Activated T-helper 1 cell treated with anti-CD3 and anti-CD28 coated beads, Interleukin-2, amount 50 U/mL, for 16 hours (primary cell): ENCODE measurements around the gene PRDM16.

Experiments used
- DNase-seq, 2 donors: peaks; one replicate each; pipeline ENCODE4 v3.0.0-alpha.2; 2020; ENCODE audit warnings: low read depth in 1 of 2, low spot score in 1 of 2

The PRDM16 gene

DNA sequence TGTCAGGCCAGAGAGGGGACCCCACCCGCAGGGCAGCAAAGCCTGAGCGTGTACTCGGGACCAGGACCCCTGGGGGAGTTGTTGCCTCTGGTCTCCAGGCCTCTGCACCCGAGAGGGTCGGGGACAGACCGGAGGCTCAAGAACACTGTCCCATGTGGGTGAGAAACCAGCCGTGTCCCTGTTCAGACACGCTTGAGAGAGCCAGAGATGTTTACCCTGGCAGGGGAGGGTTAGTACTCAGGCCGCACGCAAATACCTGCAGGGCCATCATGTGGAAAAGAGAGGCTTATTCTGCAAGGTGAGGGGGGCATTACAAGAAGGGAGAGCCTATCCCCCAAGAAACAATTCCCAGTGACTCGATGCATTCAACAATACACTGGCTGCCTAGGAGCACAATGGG, 311.5 kb downstream of the PRDM16 start:
- no peak for DNase-seq

DNA sequence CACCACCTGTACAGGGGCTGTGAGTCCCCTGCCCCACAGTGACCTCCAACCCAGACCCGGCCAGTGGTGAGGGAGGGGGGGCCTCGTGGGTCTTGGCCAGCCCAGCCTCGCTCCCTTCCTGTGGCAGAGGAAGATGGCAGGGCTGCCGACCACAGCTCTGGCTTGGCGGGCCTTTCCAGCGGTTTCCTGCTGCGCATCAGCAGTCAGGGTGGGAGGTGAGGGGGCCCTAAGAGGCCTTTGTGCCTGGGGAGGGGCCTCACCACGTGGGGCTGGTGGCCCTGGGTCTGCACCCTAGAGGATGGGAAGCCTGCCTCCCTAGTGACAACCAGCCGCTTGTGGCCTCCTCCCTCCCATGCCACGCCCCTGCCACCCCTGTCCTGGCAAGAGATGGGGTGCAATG, 312.9 kb downstream of the PRDM16 start:
- DNase-seq, result no peak

DNA sequence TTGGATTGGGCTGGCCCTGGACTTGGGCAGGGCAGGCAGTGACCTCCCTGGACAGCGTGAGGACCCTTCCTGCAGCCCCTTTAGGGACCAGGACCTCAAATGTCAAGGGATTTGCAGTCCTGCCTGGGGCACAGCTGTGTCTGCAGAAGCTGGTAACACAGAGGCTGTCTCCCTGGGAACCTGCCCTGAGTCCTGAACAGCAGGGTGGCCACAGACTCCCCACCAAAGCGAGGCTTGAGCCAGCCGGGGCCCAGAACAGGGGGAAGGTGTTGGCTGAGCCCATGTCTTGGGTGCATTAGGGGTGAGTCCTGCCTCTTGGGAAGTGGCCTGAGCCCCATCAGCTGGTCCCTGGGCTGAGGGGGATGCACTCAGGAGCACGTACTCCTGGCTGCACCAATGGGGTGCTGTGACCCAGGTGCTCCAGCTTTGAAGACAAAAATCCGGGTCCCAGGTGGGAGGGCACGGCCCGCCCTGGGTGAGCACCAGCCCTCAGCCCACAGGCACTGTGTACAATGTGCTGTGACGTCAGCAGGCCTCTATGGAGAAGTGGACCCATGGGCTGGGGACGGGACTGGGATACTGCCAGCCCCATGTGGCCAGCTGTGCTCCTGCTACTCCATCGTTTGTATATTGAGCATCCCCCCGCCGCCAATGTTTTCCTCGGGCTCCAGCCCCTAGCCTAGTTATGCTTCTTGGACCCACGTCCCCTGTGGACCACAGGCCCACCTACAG, 313.5 kb downstream of the PRDM16 start:
- DNase-seq, result no peak

DNA sequence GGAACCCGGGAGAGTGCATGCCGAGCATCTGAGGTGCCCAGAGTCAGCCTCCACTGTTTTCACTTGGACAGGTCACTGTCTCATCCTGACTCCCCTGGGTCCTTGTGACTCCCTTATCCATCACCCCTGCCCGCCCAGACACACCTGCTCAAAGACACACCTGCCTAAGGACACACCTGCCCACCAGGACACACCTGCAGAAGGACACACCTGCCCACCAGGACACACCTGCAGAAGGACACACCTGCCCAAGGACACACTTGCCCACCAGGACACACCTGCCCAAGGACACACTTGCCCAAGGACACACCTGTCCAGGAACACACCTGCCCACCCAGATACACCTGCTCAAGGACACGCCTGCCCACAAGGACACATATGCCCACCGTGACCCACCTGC, 314.7 kb downstream of the PRDM16 start:
- no peak for DNase-seq

DNA sequence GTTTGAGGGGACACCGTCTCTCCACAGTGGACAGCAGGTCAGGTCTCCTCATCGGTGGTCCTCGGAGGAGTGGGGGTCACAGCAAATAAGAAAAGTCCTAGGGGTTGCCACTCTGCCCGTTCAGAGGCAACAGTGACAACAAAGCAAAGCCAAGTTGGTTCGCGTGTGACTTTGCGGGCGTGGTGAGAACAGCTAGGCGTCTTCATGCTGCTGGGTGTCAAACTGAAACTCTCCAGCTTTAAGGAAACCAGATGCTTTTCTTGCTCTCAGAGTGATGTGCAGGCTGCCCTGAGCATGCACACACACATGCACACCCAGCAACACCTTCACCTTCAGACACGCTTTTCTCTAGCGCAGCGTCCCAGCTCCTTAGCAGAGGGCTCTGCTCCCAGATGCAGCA, 315.4 kb downstream of the PRDM16 start:
- no peak for DNase-seq

DNA sequence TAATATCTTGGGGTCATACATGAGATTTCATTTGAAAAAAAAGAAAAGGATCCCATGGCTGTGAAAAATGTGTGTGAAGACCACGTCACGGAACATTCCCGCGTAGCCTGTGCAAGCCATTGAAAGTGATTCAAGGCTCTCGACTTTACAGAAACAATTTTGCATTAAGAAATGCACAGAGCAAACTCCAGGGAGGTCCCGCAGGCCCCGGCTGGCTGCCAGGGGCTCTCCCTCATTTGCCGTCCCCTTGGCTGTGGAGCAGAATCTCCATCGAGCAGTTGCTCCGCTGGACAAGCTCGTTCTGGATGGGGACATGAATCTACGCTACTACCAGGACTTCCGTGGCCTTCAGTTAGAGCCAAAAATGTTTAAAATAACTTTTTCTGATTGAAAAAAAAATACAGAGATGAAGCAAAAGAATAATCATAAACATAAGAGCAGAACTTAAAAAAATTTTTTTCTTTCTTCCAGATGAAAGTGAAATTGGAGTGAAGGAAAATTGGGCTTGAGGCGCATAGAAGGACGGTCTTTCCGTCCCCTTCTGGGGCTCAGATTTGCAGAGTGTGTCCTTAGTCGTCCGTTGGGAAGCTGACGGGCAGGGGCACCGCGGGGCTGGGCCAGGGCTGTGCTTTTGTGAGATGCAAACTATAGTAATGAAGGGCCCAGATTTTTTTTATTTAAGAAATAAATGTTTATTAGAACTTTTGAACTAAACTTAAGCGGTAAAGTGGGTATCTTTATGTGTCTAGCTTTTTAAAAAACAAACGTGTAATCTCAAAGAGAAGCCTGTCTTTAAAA, 317.4 kb downstream of the PRDM16 start:
- no peak for DNase-seq

DNA sequence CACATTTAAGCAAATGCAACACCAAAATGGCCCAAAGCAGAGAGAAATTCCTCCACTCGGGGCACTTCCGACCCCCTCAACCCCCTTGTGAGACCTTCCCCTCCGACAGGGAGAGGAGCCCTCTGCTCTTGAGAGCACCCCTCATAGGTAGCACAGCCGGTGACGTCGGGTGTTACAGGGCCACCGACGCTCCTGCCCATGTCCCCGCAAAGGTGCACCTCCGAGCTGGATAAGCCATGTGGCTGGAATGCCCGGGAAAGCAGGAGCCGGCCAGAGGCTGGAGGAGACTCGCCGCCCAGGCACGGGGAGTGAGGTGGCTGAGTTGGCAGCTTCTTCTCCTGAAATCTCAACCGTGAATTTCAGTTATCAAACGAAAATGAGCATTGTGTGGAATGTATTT, 318.4 kb downstream of the PRDM16 start:
- DNase-seq, result no peak

DNA sequence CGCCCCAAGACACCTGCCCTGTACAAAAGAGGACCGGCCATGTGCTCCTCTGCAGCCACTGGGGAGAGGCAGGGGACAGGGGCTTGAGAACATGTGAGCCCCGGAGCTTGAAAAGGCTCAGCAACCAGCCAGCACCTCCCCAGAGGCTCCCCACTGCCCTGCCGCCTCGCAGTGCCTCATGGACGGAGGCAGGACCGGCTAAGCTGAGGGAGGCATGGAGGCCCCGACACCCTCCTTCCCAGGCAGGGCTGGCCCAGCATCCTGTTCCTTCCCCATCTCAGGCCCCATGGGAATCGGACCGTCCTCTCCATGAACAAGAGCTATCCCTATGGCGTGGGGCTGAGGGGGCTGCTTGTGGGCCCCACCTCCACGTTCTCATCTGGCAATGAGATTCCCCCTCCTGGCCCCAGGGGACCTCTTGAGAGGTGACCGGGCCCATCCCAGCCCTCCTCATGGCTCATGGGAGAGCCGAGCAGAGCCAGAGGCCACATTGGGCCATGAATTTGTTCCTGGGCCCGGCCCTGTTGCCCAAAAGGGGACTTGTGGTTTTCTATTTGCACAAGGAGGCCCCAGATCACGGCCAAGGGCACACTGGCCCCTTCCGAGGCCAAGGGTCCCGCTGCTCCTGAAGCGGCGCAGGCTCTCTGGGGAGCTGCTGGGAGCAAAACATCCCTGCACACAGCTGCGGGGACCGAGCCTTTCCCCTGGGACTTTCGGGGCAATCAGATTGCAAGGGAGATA, 320.3 kb downstream of the PRDM16 start:
- DNase-seq, result no peak

DNA sequence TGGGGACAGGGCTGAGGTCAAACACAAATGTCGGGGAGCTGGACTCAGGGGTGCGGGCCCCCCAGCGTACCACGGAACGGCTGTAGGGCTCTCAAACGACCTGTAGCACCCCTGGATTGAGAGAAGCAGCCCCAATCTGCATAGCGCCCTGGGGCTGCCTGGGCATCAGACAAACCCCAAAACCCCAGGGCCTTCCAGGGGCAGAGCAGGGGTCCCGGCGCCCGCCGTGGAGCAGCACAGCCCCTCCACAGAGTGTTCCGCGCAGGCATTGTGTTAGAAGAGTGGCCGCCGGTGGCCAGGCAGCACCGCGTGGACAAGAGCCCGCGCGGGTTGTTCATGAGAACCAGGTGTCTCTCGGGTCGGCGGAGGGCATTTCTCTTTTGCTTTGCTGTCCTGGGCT, 321.3 kb downstream of the PRDM16 start:
- DNase-seq, result no peak

DNA sequence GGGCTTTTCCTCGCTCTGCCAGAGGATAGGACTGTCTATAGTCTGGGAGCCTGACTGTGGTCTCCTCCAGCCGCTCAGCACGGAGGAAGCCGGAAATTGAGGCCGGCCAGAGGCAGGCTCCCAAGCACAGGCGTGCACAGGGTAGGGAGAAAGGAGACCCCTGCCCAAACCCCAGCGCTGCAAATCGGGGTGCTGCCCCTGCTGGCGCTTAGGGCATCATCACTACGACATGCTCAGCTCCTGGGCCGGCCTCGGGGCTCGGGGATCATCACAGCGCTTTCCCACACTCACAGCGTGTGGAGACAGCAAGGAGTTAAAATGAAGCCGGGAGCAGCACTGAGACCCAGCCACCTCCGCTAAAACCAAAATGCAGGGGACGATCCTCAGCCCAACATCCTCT, 322.7 kb downstream of the PRDM16 start:
- no peak for DNase-seq

DNA sequence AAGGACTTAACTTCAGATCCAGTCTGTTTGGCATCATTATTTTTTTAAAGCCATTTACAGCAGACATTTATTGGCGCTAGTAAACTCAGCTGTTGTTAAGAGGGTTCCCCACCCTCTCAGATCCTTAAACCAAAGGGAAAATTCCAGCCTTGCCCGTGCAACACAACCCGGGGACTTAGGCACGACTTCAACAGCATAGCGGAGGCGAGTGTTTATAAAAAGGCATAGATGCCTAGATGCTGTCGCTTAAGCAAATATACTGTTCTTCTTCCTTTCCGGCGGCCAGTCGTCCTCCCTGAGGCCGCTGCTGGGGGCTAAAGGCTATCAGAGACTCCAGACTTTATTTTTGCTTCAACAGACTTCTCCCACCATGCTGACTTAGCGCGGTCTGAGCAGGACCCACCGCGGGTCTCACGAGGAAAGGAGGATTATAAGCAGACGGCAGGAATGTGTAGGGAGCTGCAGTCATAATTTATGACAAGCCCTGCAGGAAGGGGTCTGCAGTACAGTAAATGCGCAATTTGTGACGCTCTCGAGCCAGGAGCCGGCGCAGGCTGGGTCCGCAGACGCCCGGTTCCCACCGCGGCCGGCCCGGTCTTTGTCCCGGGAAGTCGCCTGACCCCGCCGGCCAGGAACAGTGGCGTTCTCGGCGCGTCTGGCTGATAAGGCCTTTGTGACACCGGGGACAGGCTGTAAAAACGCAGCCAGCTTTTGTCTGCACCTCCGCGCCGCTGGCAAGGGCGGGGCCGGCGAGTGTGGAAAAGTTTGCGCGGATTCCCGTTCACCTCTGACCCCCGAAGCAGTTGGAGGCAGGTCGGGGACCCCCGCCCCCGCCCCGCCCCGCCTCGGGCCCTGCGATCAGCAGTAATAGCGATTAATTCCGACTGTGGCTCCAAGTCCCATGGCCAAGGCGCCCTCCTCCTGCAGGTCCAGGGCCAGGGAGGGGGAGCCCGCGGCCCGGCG, 324.3 kb downstream of the PRDM16 start:
- DNase-seq, result no peak

DNA sequence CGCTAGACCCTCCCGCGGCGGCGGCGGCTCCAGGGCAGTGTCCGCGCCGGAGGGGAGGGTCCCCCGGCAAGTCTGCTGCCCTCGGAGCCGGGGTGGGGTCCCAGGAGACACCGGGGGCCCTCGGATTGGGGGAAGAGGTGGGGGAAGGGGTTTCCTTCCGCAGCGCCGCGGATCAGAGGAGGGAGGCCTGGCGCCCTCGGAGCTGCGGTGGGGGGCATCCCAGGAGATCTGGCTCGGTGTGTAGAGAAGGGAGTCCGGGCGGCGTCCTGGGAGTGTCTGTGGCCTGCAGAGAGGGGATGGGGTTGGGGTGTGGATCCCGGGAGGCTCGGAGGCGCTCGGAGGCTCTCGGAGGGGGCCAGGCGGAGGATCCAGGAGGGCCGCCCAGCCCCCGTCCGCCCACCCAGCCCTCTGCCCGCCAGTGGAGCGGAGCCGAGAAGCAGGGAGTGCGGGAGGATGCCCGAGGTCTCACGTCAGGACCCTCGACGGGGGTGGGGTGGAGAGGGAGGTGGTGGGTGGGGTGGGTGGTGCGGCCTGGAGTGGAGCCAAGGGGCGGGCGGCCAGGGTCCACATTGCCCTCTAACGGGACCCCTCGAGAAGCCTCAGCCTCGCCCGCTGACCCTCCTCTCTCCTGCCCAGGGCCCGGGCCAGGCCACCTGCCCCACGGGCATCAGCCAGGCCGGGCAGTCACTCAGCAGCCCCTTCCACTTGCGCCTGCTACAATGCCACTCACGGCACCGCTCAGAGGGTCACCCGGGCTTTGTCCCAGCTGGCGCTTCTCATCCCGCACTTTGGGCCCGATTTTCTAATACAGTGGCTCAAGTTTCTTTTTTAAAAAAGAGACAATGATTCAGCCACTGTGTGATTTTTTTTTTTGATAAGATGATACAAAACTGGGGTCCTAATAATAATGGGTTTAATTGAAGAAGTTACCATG, 325.3 kb downstream of the PRDM16 start:
- DNase-seq, result no peak

DNA sequence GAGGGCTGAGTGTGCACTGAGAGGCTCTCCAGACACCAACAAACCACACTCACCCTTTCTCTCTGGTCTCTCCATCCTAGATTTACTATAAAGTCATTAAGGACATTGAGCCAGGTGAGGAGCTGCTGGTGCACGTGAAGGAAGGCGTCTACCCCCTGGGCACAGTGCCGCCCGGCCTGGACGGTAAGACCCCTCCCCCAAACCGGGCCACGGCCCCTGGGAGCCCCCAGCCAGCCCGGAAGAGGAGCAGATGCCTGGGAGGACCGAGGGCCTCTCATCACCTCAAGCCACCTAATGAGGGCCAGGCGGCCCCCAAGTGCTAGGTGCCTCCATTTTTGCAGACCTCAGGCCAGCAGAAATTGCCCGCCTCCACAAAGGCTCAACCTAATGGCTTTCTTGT, 327.4 kb downstream of the PRDM16 start:
- no peak for DNase-seq

DNA sequence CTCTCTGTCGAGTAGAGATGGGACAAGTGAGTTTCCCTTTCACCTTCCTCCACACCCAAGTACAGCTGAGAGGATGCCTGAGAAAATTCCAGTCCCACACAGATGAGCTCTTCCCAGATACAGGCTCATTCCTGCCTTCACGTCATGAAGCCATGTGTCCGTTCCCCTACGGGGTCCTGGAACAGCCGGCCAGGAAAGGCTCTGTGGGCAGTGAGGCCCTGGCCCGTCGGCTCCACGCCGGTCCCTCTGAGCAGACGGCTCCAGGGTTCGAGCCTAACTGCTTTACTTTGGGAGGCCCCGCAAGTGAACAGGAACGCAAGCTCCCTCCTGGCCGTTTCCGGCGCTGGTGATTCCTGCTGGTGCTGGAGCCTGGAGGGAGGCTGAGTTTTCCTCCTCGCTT, 328.3 kb downstream of the PRDM16 start:
- DNase-seq, result no peak

DNA sequence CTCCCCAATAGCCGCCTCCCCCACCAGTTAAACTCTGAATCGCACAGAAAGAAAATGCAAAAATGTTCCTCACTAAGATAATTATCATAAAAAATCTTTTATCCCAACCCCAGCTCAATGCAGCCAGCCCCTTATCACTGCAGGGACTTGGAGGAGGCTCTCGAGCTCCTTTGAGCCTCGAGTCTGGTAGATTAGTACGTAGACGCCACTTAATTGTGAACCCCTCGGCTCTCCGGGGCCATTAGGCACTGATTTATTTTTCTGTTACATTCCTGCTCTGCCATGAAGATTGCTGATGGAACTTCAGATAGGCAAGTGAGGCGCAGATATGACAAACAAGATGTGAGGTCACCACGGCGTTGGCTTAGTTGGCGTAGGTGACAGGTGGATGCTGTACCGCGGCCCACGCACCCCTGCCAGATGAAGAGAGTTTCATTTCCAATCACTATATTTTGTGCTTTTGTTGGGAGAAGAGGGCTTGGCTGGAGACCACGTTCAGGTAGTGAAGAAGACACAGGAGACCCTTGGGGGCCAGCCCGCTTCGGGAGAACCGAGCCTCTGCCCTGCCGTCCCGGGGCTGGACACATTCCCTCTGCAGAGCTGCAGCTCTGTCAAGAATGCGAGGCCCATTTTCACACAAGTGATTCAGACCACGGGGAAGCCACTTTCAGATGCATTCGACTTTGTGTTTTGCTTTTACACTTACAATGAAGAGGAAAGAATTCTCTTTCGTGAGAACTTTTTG, 329.6 kb downstream of the PRDM16 start:
- DNase-seq, result no peak

DNA sequence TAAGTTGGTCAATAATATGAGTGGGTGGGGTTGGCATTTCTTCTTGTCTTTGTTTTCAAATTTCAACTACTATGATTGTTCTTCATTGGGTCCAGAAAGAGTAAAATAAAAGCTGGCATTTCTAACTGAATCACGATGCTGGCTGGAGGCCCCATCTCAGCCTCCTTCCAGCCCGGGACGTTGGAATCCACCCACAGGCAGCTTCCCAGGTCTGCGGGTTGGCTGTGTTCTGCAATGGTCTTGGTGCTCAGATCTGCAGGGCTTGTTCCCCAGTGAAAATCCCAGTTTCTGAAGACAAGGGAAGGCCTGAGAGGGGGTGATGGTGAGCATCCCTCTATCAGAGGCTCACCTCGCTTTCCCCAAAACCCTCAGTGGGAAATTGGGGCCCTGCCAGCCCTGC, 330.7 kb downstream of the PRDM16 start:
- DNase-seq, result no peak

DNA sequence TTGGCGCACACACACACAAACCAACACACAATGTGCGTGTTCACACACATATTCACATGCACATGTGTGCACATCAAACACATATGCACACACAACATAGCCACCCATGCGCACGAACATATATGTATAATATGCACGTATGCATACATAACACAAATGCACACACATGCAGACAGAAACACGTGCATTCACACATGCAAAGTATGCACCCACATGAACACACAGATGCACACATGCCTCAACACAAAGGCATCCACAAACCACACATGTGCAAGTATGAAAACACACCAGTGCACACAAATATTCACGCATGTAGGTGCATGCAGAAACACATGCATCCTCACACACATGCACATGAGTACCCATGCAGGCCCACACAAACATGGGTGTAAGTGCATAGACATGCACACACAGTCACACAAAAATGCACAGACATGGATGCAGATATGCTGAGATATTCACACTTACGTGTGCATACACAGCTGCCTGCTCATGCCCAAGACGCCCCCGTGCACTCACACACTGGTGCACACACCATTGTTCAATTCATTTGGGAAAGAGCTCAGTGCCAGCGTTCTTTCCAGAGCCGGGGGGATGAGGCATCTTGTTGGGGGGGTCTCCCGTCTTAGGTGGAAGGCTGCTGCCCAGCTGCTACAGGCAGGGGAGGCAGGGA, 332.7 kb downstream of the PRDM16 start:
- no peak for DNase-seq

DNA sequence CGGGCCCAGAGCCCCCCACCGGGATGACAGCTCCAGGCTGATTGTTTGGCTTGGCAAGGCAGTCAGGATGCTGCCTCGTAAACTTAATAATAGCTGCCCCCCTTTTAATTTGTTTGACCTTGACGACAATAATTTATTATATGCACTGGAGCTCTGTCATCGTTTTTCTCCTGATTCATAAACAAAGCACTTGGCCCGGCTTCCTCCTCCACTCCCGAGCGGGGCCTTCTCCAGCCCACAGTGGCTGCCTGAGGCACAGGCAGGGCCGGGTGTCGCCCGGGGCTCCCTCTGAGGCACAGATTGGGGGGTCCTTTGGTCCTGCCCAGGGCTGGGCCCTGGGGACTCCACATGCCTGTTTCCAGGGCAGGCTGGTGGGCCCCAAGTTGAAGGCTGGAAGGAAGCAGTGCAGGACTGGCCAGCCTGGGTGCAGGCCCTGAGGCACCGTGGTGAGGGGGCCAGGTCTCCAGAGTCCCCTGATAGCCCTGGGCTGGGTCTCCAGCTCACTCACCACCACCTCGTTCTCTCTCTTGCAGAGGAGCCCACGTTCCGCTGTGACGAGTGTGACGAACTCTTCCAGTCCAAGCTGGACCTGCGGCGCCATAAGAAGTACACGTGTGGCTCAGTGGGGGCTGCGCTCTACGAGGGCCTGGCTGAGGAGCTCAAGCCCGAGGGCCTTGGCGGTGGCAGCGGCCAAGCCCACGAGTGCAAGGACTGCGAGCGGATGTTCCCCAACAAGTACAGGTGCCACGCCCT, 333.4 kb downstream of the PRDM16 start:
- no peak for DNase-seq
